ENCODE data around the gene PGBD2.

- TF ChIP-seq CTCF (IDR thresholded peaks at IDR 0.05) (no peak), POLR2A (IDR thresholded peaks at IDR 0.05) (no peak), POLR2AphosphoS5 (IDR thresholded peaks at IDR 0.05) (no peak), EP300 (IDR thresholded peaks at IDR 0.05; ENCODE audit: low read depth) (no peak)
Measured at GRCh38 chr1:248892590-248892989, 13.4 kb upstream of the PGBD2 start.
